ENCODE results near the gene HLA-DMB. TPM values are rescaled to one million over a fixed set of nuclear protein-coding genes. Genes with fewer than 3 reads are reported as not detected.

HLA-DMB gene
- total and polyA plus RNA-seq, 10 of the 15 experiments (the other 5 are each of a cell fraction or from before 2014, with no cell fraction given) = 114 to 173 (median 150) TPM

DNA sequence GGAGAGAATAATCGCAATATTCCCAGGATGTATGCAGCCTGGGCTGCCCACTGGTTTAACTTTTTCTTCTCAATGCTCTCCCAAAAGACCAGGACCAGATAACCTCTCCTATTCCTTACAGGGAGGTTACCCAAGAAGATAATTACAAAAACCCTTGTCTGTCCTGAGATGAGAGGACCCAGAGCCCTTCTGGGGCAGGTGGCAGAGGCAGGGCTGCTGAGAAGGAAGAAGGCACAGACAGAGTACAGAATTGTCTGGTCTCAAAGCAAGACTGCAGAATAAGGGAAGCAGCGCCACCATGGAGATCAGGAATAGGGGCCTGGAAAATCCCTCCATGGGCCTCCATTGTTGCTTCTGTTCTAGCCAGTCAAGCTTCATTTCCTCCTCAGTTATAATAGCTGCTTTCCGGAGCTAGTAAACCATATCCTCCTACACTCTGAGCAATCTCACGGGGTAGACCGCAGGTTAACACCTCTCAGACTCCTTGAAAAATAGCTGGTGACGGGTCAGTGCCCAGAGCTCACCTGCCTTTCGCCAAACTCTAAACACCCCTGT lies 463 bp upstream of the HLA-DMB start (continued):
- TF ChIP-seq, protein P1, sequence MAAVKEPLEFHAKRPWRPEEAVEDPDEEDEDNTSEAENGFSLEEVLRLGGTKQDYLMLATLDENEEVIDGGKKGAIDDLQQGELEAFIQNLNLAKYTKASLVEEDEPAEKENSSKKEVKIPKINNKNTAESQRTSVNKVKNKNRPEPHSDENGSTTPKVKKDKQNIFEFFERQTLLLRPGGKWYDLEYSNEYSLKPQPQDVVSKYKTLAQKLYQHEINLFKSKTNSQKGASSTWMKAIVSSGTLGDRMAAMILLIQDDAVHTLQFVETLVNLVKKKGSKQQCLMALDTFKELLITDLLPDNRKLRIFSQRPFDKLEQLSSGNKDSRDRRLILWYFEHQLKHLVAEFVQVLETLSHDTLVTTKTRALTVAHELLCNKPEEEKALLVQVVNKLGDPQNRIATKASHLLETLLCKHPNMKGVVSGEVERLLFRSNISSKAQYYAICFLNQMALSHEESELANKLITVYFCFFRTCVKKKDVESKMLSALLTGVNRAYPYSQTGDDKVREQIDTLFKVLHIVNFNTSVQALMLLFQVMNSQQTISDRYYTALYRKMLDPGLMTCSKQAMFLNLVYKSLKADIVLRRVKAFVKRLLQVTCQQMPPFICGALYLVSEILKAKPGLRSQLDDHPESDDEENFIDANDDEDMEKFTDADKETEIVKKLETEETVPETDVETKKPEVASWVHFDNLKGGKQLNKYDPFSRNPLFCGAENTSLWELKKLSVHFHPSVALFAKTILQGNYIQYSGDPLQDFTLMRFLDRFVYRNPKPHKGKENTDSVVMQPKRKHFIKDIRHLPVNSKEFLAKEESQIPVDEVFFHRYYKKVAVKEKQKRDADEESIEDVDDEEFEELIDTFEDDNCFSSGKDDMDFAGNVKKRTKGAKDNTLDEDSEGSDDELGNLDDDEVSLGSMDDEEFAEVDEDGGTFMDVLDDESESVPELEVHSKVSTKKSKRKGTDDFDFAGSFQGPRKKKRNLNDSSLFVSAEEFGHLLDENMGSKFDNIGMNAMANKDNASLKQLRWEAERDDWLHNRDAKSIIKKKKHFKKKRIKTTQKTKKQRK (IDR thresholded peaks at IDR 0.05; ENCODE audit: low read depth, low read length) = no peak
- peak; percentile 98 for TF ChIP-seq RUNX3 (IDR thresholded peaks at IDR 0.05; ENCODE audit: low read length)
- TF ChIP-seq, protein P2, sequence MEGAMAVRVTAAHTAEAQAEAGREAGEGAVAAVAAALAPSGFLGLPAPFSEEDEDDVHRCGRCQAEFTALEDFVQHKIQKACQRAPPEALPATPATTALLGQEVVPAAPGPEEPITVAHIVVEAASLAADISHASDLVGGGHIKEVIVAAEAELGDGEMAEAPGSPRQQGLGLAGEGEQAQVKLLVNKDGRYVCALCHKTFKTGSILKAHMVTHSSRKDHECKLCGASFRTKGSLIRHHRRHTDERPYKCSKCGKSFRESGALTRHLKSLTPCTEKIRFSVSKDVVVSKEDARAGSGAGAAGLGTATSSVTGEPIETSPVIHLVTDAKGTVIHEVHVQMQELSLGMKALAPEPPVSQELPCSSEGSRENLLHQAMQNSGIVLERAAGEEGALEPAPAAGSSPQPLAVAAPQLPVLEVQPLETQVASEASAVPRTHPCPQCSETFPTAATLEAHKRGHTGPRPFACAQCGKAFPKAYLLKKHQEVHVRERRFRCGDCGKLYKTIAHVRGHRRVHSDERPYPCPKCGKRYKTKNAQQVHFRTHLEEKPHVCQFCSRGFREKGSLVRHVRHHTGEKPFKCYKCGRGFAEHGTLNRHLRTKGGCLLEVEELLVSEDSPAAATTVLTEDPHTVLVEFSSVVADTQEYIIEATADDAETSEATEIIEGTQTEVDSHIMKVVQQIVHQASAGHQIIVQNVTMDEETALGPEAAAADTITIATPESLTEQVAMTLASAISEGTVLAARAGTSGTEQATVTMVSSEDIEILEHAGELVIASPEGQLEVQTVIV (IDR thresholded peaks at IDR 0.05; ENCODE audit: borderline replicate concordance, partially characterized antibody) = no peak
- TF ChIP-seq ZNF384 (IDR thresholded peaks at IDR 0.05; ENCODE audit: borderline replicate concordance, low read depth, low read length) = no peak
- TF ChIP-seq, protein P3, sequence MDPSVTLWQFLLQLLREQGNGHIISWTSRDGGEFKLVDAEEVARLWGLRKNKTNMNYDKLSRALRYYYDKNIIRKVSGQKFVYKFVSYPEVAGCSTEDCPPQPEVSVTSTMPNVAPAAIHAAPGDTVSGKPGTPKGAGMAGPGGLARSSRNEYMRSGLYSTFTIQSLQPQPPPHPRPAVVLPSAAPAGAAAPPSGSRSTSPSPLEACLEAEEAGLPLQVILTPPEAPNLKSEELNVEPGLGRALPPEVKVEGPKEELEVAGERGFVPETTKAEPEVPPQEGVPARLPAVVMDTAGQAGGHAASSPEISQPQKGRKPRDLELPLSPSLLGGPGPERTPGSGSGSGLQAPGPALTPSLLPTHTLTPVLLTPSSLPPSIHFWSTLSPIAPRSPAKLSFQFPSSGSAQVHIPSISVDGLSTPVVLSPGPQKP (IDR thresholded peaks at IDR 0.05; ENCODE audit: low read depth, low read length) = no peak
- peak; percentile 94 for TF ChIP-seq GATAD2B (conservative IDR thresholded peaks at IDR 0.05; ENCODE audit: low read depth)
- TF ChIP-seq, protein P4, sequence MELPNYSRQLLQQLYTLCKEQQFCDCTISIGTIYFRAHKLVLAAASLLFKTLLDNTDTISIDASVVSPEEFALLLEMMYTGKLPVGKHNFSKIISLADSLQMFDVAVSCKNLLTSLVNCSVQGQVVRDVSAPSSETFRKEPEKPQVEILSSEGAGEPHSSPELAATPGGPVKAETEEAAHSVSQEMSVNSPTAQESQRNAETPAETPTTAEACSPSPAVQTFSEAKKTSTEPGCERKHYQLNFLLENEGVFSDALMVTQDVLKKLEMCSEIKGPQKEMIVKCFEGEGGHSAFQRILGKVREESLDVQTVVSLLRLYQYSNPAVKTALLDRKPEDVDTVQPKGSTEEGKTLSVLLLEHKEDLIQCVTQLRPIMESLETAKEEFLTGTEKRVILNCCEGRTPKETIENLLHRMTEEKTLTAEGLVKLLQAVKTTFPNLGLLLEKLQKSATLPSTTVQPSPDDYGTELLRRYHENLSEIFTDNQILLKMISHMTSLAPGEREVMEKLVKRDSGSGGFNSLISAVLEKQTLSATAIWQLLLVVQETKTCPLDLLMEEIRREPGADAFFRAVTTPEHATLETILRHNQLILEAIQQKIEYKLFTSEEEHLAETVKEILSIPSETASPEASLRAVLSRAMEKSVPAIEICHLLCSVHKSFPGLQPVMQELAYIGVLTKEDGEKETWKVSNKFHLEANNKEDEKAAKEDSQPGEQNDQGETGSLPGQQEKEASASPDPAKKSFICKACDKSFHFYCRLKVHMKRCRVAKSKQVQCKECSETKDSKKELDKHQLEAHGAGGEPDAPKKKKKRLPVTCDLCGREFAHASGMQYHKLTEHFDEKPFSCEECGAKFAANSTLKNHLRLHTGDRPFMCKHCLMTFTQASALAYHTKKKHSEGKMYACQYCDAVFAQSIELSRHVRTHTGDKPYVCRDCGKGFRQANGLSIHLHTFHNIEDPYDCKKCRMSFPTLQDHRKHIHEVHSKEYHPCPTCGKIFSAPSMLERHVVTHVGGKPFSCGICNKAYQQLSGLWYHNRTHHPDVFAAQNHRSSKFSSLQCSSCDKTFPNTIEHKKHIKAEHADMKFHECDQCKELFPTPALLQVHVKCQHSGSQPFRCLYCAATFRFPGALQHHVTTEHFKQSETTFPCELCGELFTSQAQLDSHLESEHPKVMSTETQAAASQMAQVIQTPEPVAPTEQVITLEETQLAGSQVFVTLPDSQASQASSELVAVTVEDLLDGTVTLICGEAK (IDR thresholded peaks at IDR 0.05; ENCODE audit: borderline replicate concordance) = no peak
- TF ChIP-seq CREB1 (IDR thresholded peaks at IDR 0.05; ENCODE audit: low read depth) = no peak
- TF ChIP-seq SMC3 (IDR thresholded peaks at IDR 0.05; ENCODE audit: borderline replicate concordance, low read length) = no peak; the same call in 1 of the 2 replicates
- TF ChIP-seq, protein P5, sequence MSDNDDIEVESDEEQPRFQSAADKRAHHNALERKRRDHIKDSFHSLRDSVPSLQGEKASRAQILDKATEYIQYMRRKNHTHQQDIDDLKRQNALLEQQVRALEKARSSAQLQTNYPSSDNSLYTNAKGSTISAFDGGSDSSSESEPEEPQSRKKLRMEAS (IDR thresholded peaks at IDR 0.05; ENCODE audit: low read depth, low read length) = peak; percentile 37; the same call in 1 of the 2 replicates
- peak; percentile 57; the same call in 1 of the 2 replicates for TF ChIP-seq IRF4 (IDR thresholded peaks at IDR 0.05; ENCODE audit: low read depth, low read length)
- TF ChIP-seq, protein P6, sequence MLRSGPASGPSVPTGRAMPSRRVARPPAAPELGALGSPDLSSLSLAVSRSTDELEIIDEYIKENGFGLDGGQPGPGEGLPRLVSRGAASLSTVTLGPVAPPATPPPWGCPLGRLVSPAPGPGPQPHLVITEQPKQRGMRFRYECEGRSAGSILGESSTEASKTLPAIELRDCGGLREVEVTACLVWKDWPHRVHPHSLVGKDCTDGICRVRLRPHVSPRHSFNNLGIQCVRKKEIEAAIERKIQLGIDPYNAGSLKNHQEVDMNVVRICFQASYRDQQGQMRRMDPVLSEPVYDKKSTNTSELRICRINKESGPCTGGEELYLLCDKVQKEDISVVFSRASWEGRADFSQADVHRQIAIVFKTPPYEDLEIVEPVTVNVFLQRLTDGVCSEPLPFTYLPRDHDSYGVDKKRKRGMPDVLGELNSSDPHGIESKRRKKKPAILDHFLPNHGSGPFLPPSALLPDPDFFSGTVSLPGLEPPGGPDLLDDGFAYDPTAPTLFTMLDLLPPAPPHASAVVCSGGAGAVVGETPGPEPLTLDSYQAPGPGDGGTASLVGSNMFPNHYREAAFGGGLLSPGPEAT (IDR thresholded peaks at IDR 0.05; ENCODE audit: low read depth) = peak; percentile 98
- no peak for TF ChIP-seq ZNF622 (IDR thresholded peaks at IDR 0.05)
- TF ChIP-seq, protein P7, sequence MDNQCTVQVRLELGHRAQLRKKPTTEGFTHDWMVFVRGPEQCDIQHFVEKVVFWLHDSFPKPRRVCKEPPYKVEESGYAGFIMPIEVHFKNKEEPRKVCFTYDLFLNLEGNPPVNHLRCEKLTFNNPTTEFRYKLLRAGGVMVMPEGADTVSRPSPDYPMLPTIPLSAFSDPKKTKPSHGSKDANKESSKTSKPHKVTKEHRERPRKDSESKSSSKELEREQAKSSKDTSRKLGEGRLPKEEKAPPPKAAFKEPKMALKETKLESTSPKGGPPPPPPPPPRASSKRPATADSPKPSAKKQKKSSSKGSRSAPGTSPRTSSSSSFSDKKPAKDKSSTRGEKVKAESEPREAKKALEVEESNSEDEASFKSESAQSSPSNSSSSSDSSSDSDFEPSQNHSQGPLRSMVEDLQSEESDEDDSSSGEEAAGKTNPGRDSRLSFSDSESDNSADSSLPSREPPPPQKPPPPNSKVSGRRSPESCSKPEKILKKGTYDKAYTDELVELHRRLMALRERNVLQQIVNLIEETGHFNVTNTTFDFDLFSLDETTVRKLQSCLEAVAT (IDR thresholded peaks at IDR 0.05) = peak; percentile 85

All from GM12878 (cell line).